Panc1 (cell line): ENCODE measurements around the gene IL6. TPM values are rescaled to one million over a fixed set of nuclear protein-coding genes. Genes with fewer than 3 reads are reported as not detected.

ENCODE experiments used
- ATAC-seq: fragments of 200-7000 bp; cut with Tn5 transposase; 2 replicates; pipeline ENCODE4 v1.9.1; 2020; ENCODE audit warnings: mild to moderate bottlenecking, moderate library complexity
- BruUV-seq: library from RNA; stranded (reverse); fragments of 400-500 nt; replicated peaks from 2 replicates; lab custom pipeline; 2021; lab: Mats Ljungman, UMichigan
- CTCF ChIA-PET: fragments of 300-600 bp; sonication (Branson Sonifier 250); formaldehyde crosslinking; loops from one replicate; lab custom pipeline; 2022; ENCODE audit warnings: antibody characterized with exemption; lab: Charles Lee
- POLR2A ChIA-PET: fragments of 300-600 bp; sonication (Branson Sonifier 250); formaldehyde crosslinking; loops from one replicate; lab custom pipeline; 2022; ENCODE audit warnings: antibody characterized with exemption; lab: Charles Lee
- DNase-seq: peaks from one replicate; pipeline ENCODE4 v3.0.0-alpha.2; 2010; ENCODE audit warnings: low read depth, low spot score
- H3K27ac ChIP-seq: 2 replicates; pipeline ENCODE4 v1.5.1; 2011; ENCODE audit warnings: mild to moderate bottlenecking, low read length, inconsistent platforms
- H3K27me3 ChIP-seq: fragments of 200-500 bp; sonication (Bioruptor generic); 2 replicates; pipeline ENCODE4 v1.6.0; 2014; ENCODE audit warnings: low read length, inconsistent platforms; ENCODE audit not compliant: control insufficient read depth, insufficient read depth
- H3K36me3 ChIP-seq: fragments of 200-500 bp; sonication (Bioruptor generic); 2 replicates; pipeline ENCODE4 v1.5.1; 2014; ENCODE audit warnings: inconsistent platforms, mild to moderate bottlenecking, low read length, moderate library complexity; ENCODE audit not compliant: control insufficient read depth, insufficient read depth
- H3K4me1 ChIP-seq: 2 replicates; pipeline ENCODE4 v1.5.1; 2011; ENCODE audit warnings: inconsistent platforms, mild to moderate bottlenecking, low read length, moderate library complexity; ENCODE audit not compliant: control insufficient read depth, insufficient read depth
- H3K4me3 ChIP-seq, 2 experiments: 2 replicates each; pipeline ENCODE4 v1.5.1; 2011 to 2012; ENCODE audit warnings: low read depth in 2 of 2, low read length in 2 of 2, mild to moderate bottlenecking in 2 of 2, inconsistent platforms in 1 of 2, moderate library complexity in 1 of 2
- H3K9me3 ChIP-seq: fragments of 200-500 bp; sonication (Bioruptor generic); 2 replicates; pipeline ENCODE4 v1.5.1; 2014; ENCODE audit warnings: low read depth, mild to moderate bottlenecking, inconsistent platforms, low read length, moderate library complexity; ENCODE audit not compliant: control insufficient read depth, insufficient read depth
- POLR2AphosphoS5 ChIP-seq: IDR thresholded peaks from 2 replicates; pipeline ENCODE4 v1.6.1; 2012; ENCODE audit warnings: mild to moderate bottlenecking, low read depth, low read length, moderate library complexity
- REST ChIP-seq, 2 experiments: IDR thresholded peaks; 2 replicates each; pipeline ENCODE4 v1.6.1; 2011 to 2012; ENCODE audit warnings: low read depth in 2 of 2, control low read depth in 1 of 2, low read length in 1 of 2, mild to moderate bottlenecking in 1 of 2, moderate library complexity in 1 of 2; ENCODE audit not compliant: insufficient read depth in 1 of 2
- SIN3A ChIP-seq: IDR thresholded peaks from 2 replicates; pipeline ENCODE4 v1.6.1; 2012; ENCODE audit warnings: low read depth, mild to moderate bottlenecking, low read length, moderate library complexity, borderline replicate concordance; ENCODE audit not compliant: insufficient read depth
- TCF7L2 ChIP-seq: IDR thresholded peaks from 2 replicates; pipeline ENCODE4 v1.6.1; 2011; ENCODE audit warnings: mild to moderate bottlenecking, low read depth, low read length, inconsistent platforms
- in situ Hi-C: cut with HindIII; loops from 2 replicates; pipeline ENCODE4 v1.10.0; 2016; ENCODE audit warnings: low sequenced_read_pairs, low pct_unique_long_range_greater_than_20kb
- intact Hi-C: fragments of 100-400 bp; cut with micrococcal nuclease; formaldehyde crosslinking; loops from one replicate; pipeline ENCODE4 v1.10.0; 2022; ENCODE audit not compliant: unreplicated experiment
- total RNA-seq: library from RNA; stranded (reverse); gene quantifications from one replicate; pipeline ENCODE4 v1.2.1, GENCODE V29; 2021; ENCODE audit not compliant: unreplicated experiment
- TF ChIP-seq, protein P1 (sequence below): fragments of 450-650 bp; IDR thresholded peaks from 2 replicates; pipeline ENCODE4 v1.5.1; 2017; ENCODE audit warnings: mild to moderate bottlenecking

IL6 gene
- total RNA-seq, 1 experiment from 2014 or later: not detected

DNA sequence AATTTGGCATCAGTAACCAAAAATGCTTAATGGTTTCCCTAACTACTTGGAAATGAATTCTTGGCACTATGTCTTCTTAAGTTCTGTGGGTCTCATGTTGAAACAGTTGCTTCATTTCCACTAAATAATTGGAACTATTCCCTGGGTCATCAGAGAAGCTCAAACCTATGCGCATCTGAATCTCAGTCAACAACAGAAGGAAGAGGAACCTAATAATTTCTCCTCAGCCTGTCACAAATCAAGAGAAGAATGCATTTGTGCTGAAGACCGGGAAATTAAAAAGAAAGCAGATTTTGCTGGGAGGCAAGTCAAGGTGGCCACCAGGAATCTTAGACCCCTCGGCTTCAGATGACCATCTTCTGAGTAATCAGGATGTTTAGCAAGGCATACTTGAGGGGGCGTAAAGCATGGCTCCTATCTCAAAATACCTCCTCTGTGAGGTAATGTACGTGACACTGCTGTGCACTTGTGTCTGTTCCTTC lies 54.3 kb downstream of the IL6 start:
- ChIA-PET CTCF (interaction anchor here (1.2 to 1.6 kb wide), 2 partner anchors 9 to 220 kb away, joined by 4 to 10 read pairs; no protein-coding TSS in a partner anchor), POLR2A (no interaction called here)
- intact Hi-C loops: no loop called here
- DNase-seq (no peak), ATAC-seq (no peak)
- Histone ChIP-seq H3K27ac (no peak overlapping the region), H3K36me3 (no peaks in the 10 kb centered on the region), H3K4me1 (no peaks in the 10 kb centered on the region), H3K27me3 (no peaks in the 10 kb centered on the region), H3K9me3 (no peaks in the 10 kb centered on the region), H3K4me3 (no peak overlapping the region)
- in situ Hi-C loops: no loop called here
- TF ChIP-seq POLR2AphosphoS5 (no peak), REST (IDR thresholded peaks at IDR 0.05; ENCODE audit: insufficient read depth in 1 of 2, low read depth in 2 of 2, low read length in 1 of 2) (no peak), TCF7L2 (no peak), SIN3A (no peak)
- TF ChIP-seq, protein P1, sequence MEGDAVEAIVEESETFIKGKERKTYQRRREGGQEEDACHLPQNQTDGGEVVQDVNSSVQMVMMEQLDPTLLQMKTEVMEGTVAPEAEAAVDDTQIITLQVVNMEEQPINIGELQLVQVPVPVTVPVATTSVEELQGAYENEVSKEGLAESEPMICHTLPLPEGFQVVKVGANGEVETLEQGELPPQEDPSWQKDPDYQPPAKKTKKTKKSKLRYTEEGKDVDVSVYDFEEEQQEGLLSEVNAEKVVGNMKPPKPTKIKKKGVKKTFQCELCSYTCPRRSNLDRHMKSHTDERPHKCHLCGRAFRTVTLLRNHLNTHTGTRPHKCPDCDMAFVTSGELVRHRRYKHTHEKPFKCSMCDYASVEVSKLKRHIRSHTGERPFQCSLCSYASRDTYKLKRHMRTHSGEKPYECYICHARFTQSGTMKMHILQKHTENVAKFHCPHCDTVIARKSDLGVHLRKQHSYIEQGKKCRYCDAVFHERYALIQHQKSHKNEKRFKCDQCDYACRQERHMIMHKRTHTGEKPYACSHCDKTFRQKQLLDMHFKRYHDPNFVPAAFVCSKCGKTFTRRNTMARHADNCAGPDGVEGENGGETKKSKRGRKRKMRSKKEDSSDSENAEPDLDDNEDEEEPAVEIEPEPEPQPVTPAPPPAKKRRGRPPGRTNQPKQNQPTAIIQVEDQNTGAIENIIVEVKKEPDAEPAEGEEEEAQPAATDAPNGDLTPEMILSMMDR: no peak
- no TSS peak for BruUV-seq

Other genes with a start within 250 kb of the IL6 start
- gene STEAP1B, start 227.0 kb upstream of the IL6 start, total RNA-seq: 3.3 TPM
- 295 TPM for gene TOMM7, start 95.6 kb downstream of the IL6 start, total RNA-seq